ENCODE data around the gene UNC5A. TPM values are rescaled to one million over a fixed set of nuclear protein-coding genes. Genes with fewer than 3 reads are reported as not detected.

The UNC5A gene
- 0.37 to 0.98 TPM (median 0.73 TPM) in 5 replicates for total RNA-seq (2022; extraction: Qiagen RNA extraction)

DNA sequence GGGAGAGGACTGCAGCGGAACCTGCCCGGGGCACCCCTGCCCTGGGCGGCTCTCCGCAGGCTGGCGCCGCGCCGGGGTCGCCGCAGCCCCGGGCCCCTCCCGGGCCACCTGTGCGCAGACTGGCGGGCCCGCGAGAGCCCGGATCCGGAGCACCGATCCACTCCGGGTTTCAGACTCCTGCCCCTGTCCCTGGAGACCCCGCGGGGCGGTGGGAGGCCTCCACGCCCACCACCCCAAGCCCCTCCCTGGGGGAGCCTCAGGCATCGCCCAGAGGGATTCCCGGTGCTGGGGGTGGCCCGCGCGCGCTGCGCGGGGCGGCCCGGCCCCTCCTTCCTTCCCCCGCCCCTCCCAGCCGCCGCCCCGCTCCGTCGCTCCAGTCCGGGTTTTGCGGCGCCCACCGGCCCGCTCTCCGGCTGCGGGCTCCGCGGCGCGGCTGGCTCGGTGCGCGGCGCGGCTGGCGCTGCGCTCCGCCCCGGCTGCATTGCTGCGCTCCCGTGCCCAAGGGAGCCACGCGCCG lies at the start of gene UNC5A:
UNC5A (plus strand) TSS at position 479 of the 517 bp plus-strand sequence. CDS start 192 bp downstream, outside the sequence.

DNA sequence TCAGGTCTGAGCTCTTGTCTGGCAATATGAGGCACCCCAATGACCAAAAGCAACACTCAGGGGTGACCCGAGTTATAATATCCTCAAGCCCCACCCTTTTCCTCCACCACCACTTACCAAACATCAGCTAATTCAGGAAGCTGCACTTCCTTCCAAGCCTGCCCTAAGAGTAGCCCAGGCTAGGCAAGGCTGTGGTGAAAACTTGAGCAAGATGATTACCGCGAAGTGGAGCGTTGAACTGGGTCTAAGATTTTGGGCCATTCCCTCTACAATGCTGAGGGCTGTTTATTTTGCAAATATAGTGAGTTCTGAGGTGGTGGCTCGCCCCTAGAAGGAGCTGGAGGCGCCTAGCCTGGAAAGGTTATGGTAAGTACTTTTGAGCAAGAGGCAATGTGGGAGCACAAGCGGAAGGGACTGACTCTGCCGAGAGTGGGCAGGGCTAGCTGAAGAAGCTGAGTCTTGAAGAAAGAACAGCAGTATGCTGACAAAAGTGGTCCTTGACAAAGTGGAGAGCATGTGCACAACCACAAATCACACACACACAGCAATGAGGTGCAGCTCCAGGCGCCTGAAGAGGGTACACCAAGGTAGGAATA lies 89.0 kb downstream of the UNC5A start, which contains the start of gene HK3:
HK3 (minus strand) TSS at position 51 of the 596 bp plus-strand sequence. CDS start 3,187 bp downstream, outside the sequence.

Other genes with a start within 250 kb of the UNC5A start
- 8.1 to 10.1 TPM (median 9.3 TPM) in 5 replicates for gene GPRIN1, start 200.4 kb upstream of the UNC5A start, total RNA-seq (2022; extraction: Qiagen RNA extraction)
- gene SNCB, start 180.0 kb upstream of the UNC5A start, total RNA-seq (2022; extraction: Qiagen RNA extraction) = 0.95 to 1.7 TPM (median 1.3 TPM) in 5 replicates
- gene EIF4E1B, start 179.9 kb upstream of the UNC5A start, total RNA-seq (2022; extraction: Qiagen RNA extraction) = not detected in 5 replicates
- 52.6 to 66.4 TPM (median 64.8 TPM) in 5 replicates for gene TSPAN17, start 163.1 kb upstream of the UNC5A start, total RNA-seq (2022; extraction: Qiagen RNA extraction)
- gene HK3, start 88.8 kb downstream of the UNC5A start, total RNA-seq (2022; extraction: Qiagen RNA extraction) = 0.02 to 0.05 TPM (median 0.03 TPM) in 3 of 5 replicates, not detected in the others
- 40.3 to 45.3 TPM (median 42.7 TPM) in 5 replicates for gene UIMC1, start 196.2 kb downstream of the UNC5A start, total RNA-seq (2022; extraction: Qiagen RNA extraction)
- 8.2 to 10.7 TPM (median 9.8 TPM) in 5 replicates for gene ZNF346, start 212.1 kb downstream of the UNC5A start, total RNA-seq (2022; extraction: Qiagen RNA extraction)

Data from A549 treated with dexamethasone at 1 μM for 4 hours (cell line).